Measurements from ENCODE around the gene SGCD. TPM values are rescaled to one million over a fixed set of nuclear protein-coding genes. Genes with fewer than 3 reads are reported as not detected.

SGCD gene
- total RNA-seq, 6 experiments from 2014 or later: 5.2 to 6.7 (median 6.4) TPM

- no peak for TF ChIP-seq CTCF (IDR thresholded peaks at IDR 0.05)
- Mint-ChIP-seq H3K27me3 (ENCODE audit: insufficient read depth) (no peaks in the 10 kb centered on the region; the same call in none of the 2 replicates), H3K36me3 (ENCODE audit: low read depth) (no peaks in the 10 kb centered on the region), H3K27ac (no peak overlapping the region), H3K9me3 (no peaks in the 10 kb centered on the region), H3K4me1 (ENCODE audit: low read depth) (no peaks in the 10 kb centered on the region; the same call in 1 of the 2 replicates), H3K4me3 (no peak overlapping the region)
- no peak for DNase-seq
Observed at GRCh38 chr5:156677963-156678362, 351.0 kb downstream of the SGCD start.

GRCh38 chr5:156678484-156678883 is 351.5 kb downstream of the SGCD start:
- no peaks in the 10 kb centered on the region; the same call in 1 of the 2 replicates for H3K4me1 Mint-ChIP-seq (ENCODE audit: low read depth)
- DNase-seq: no peak
- no peaks in the 10 kb centered on the region; the same call in none of the 2 replicates for H3K27me3 Mint-ChIP-seq (ENCODE audit: insufficient read depth)
- H3K27ac Mint-ChIP-seq: no peak overlapping the region
- H3K4me3 Mint-ChIP-seq: no peak overlapping the region
- H3K9me3 Mint-ChIP-seq: no peaks in the 10 kb centered on the region
- TF ChIP-seq CTCF (IDR thresholded peaks at IDR 0.05): no peak
- H3K36me3 Mint-ChIP-seq (ENCODE audit: low read depth): no peaks in the 10 kb centered on the region

- Mint-ChIP-seq H3K9me3 (no peaks in the 10 kb centered on the region; the same call in 1 of the 2 replicates), H3K27ac (no peak overlapping the region), H3K27me3 (ENCODE audit: insufficient read depth) (no peaks in the 10 kb centered on the region; the same call in 1 of the 2 replicates), H3K4me1 (ENCODE audit: low read depth) (no peaks in the 10 kb centered on the region; the same call in 1 of the 2 replicates), H3K4me3 (no peak overlapping the region), H3K36me3 (ENCODE audit: low read depth) (no peaks in the 10 kb centered on the region)
- DNase-seq: no peak
- TF ChIP-seq CTCF (IDR thresholded peaks at IDR 0.05): no peak
Observed at GRCh38 chr5:156680831-156681230, 353.9 kb downstream of the SGCD start.

- DNase-seq: no peak
- Mint-ChIP-seq H3K27ac (no peak overlapping the region), H3K27me3 (ENCODE audit: insufficient read depth) (no peaks in the 10 kb centered on the region; the same call in 1 of the 2 replicates), H3K4me3 (no peak overlapping the region), H3K9me3 (no peaks in the 10 kb centered on the region; the same call in 1 of the 2 replicates), H3K36me3 (ENCODE audit: low read depth) (no peaks in the 10 kb centered on the region), H3K4me1 (ENCODE audit: low read depth) (no peaks in the 10 kb centered on the region; the same call in 1 of the 2 replicates)
- TF ChIP-seq CTCF (IDR thresholded peaks at IDR 0.05): no peak
Observed at GRCh38 chr5:156681265-156681664, 354.3 kb downstream of the SGCD start.

- no peak overlapping the region for H3K4me3 Mint-ChIP-seq
- H3K27me3 Mint-ChIP-seq (ENCODE audit: insufficient read depth): no peaks in the 10 kb centered on the region; the same call in 1 of the 2 replicates
- no peaks in the 10 kb centered on the region for H3K36me3 Mint-ChIP-seq (ENCODE audit: low read depth)
- no peak for DNase-seq
- no peaks in the 10 kb centered on the region; the same call in 1 of the 2 replicates for H3K9me3 Mint-ChIP-seq
- no peak for TF ChIP-seq CTCF (IDR thresholded peaks at IDR 0.05)
- no peak overlapping the region for H3K27ac Mint-ChIP-seq
- no peaks in the 10 kb centered on the region; the same call in 1 of the 2 replicates for H3K4me1 Mint-ChIP-seq (ENCODE audit: low read depth)
Observed at GRCh38 chr5:156682971-156683370, 356.0 kb downstream of the SGCD start.
